ENCODE data around the gene SEC14L1. TPM values are rescaled to one million over a fixed set of nuclear protein-coding genes. Genes with fewer than 3 reads are reported as not detected.

SEC14L1 gene
- total and polyA plus RNA-seq, 4 donors: 17.2 to 99.8 (median 49.2) TPM

GRCh38 chr17:77206158-77206956 lies 65.6 kb downstream of the SEC14L1 start:
- DNase-seq (peak in 1 of 2 donors; percentile 36), ATAC-seq (ENCODE audit: low FRiP score) (no peak)
- H3K4me1 ChIP-seq (ENCODE audit: control insufficient read depth in 1 of 2, insufficient read depth in 2 of 2, low read length in 2 of 2): no peaks in the 10 kb centered on the region
- WGBS, 2 donors: 87 to 88% methylated on average over 14 of the region's 14 CpGs
- intact Hi-C loops (cut with DNase I): loop anchor here in 1 of 2 donors (5.0 kb wide), 1 partner anchor 109 kb away; no protein-coding TSS in a partner anchor
- H3K36me3 ChIP-seq (ENCODE audit: control insufficient read depth in 1 of 2, insufficient read depth in 2 of 2, low read length in 1 of 2): peaks cover 0 to 11% of the 10 kb centered on the region in 2 donors
- no peak overlapping the region for H3K4me3 ChIP-seq (ENCODE audit: low read length in 2 of 2)
- no peak overlapping the region for H3K27ac ChIP-seq (ENCODE audit: low read depth in 1 of 2, low read length in 2 of 2)
- no peaks in the 10 kb centered on the region for H3K27me3 ChIP-seq (ENCODE audit: control insufficient read depth in 1 of 2, insufficient read depth in 2 of 2, low read length in 1 of 2)
- H3K9me3 ChIP-seq (ENCODE audit: control insufficient read depth, low read length): no peaks in the 10 kb centered on the region

- peaks cover 0 to 13% of the 10 kb centered on the region in 2 donors for H3K36me3 ChIP-seq (ENCODE audit: control insufficient read depth in 1 of 2, insufficient read depth in 2 of 2, low read length in 1 of 2)
- H3K9me3 ChIP-seq (ENCODE audit: control insufficient read depth, low read length): no peaks in the 10 kb centered on the region
- intact Hi-C loops (cut with DNase I): loop anchor here in 1 of 2 donors (5.0 kb wide), 1 partner anchor 110 kb away; no protein-coding TSS in a partner anchor
- ATAC-seq (ENCODE audit: low FRiP score) (no peak), DNase-seq (peak in 1 of 2 donors; percentile 21)
- WGBS, 2 donors: 85 to 88% methylated on average over 9 of the region's 9 CpGs
- H3K27me3 ChIP-seq (ENCODE audit: control insufficient read depth in 1 of 2, insufficient read depth in 2 of 2, low read length in 1 of 2): no peaks in the 10 kb centered on the region
- no peaks in the 10 kb centered on the region for H3K4me1 ChIP-seq (ENCODE audit: control insufficient read depth in 1 of 2, insufficient read depth in 2 of 2, low read length in 2 of 2)
- no peak overlapping the region for H3K4me3 ChIP-seq (ENCODE audit: low read length in 2 of 2)
- H3K27ac ChIP-seq (ENCODE audit: low read depth in 1 of 2, low read length in 2 of 2): no peak overlapping the region
These were observed 67.0 kb downstream of the SEC14L1 start for GRCh38 chr17:77207689-77208216.

GRCh38 chr17:77208217-77208808 lies 67.5 kb downstream of the SEC14L1 start:
- H3K9me3 ChIP-seq (ENCODE audit: control insufficient read depth, low read length): no peaks in the 10 kb centered on the region
- DNase-seq: peak in 1 of 2 donors; percentile 37
- no peaks in the 10 kb centered on the region for H3K4me1 ChIP-seq (ENCODE audit: control insufficient read depth in 1 of 2, insufficient read depth in 2 of 2, low read length in 2 of 2)
- ATAC-seq (ENCODE audit: low FRiP score): peak; percentile 77
- H3K27me3 ChIP-seq (ENCODE audit: control insufficient read depth in 1 of 2, insufficient read depth in 2 of 2, low read length in 1 of 2): no peaks in the 10 kb centered on the region
- no peak overlapping the region for H3K4me3 ChIP-seq (ENCODE audit: low read length in 2 of 2)
- H3K36me3 ChIP-seq (ENCODE audit: control insufficient read depth in 1 of 2, insufficient read depth in 2 of 2, low read length in 1 of 2): peaks cover 0 to 15% of the 10 kb centered on the region in 2 donors
- intact Hi-C loops (cut with DNase I): loop anchor here in 1 of 2 donors (5.0 kb wide), 1 partner anchor 111 kb away; no protein-coding TSS in a partner anchor
- H3K27ac ChIP-seq (ENCODE audit: low read depth in 1 of 2, low read length in 2 of 2): no peak overlapping the region
- WGBS, 2 donors: 48 to 49% methylated on average over 16 of the region's 16 CpGs

GRCh38 chr17:77208856-77209255 lies 68.1 kb downstream of the SEC14L1 start:
- no peaks in the 10 kb centered on the region for H3K4me1 ChIP-seq (ENCODE audit: control insufficient read depth in 1 of 2, insufficient read depth in 2 of 2, low read length in 2 of 2)
- intact Hi-C loops (cut with DNase I): loop anchor here in 1 of 2 donors (5.0 kb wide), 1 partner anchor 112 kb away; no protein-coding TSS in a partner anchor
- no peak for DNase-seq
- no peak overlapping the region for H3K4me3 ChIP-seq (ENCODE audit: low read length in 2 of 2)
- H3K27ac ChIP-seq (ENCODE audit: low read depth in 1 of 2, low read length in 2 of 2): no peak overlapping the region
- 69 to 73% methylated on average over 3 of the region's 3 CpGs for WGBS, 2 donors
- H3K36me3 ChIP-seq (ENCODE audit: control insufficient read depth in 1 of 2, insufficient read depth in 2 of 2, low read length in 1 of 2): peaks cover 0 to 14% of the 10 kb centered on the region in 2 donors
- no peak for ATAC-seq (ENCODE audit: low FRiP score)
- H3K9me3 ChIP-seq (ENCODE audit: control insufficient read depth, low read length): no peaks in the 10 kb centered on the region
- no peaks in the 10 kb centered on the region for H3K27me3 ChIP-seq (ENCODE audit: control insufficient read depth in 1 of 2, insufficient read depth in 2 of 2, low read length in 1 of 2)

GRCh38 chr17:77209330-77209748 lies 68.6 kb downstream of the SEC14L1 start:
- intact Hi-C loops (cut with DNase I): loop anchor here in 1 of 2 donors (5.0 kb wide), 1 partner anchor 112 kb away; no protein-coding TSS in a partner anchor
- peak in 1 of 2 donors; percentile 14 for DNase-seq
- ATAC-seq (ENCODE audit: low FRiP score): no peak
- no peaks in the 10 kb centered on the region for H3K4me1 ChIP-seq (ENCODE audit: control insufficient read depth in 1 of 2, insufficient read depth in 2 of 2, low read length in 2 of 2)
- H3K27me3 ChIP-seq (ENCODE audit: control insufficient read depth in 1 of 2, insufficient read depth in 2 of 2, low read length in 1 of 2): no peaks in the 10 kb centered on the region
- H3K9me3 ChIP-seq (ENCODE audit: control insufficient read depth, low read length): no peaks in the 10 kb centered on the region
- 84 to 85% methylated on average over 13 of the region's 13 CpGs for WGBS, 2 donors
- no peak overlapping the region for H3K4me3 ChIP-seq (ENCODE audit: low read length in 2 of 2)
- peaks cover 0 to 16% of the 10 kb centered on the region in 2 donors for H3K36me3 ChIP-seq (ENCODE audit: control insufficient read depth in 1 of 2, insufficient read depth in 2 of 2, low read length in 1 of 2)
- H3K27ac ChIP-seq (ENCODE audit: low read depth in 1 of 2, low read length in 2 of 2): no peak overlapping the region

GRCh38 chr17:77210331-77210730 lies 69.6 kb downstream of the SEC14L1 start:
- H3K4me3 ChIP-seq (ENCODE audit: low read length in 2 of 2): no peak overlapping the region
- peaks cover 0 to 15% of the 10 kb centered on the region in 2 donors for H3K36me3 ChIP-seq (ENCODE audit: control insufficient read depth in 1 of 2, insufficient read depth in 2 of 2, low read length in 1 of 2)
- 89 to 91% methylated on average over 7 of the region's 7 CpGs for WGBS, 2 donors
- H3K27ac ChIP-seq (ENCODE audit: low read depth in 1 of 2, low read length in 2 of 2): no peak overlapping the region
- DNase-seq (peak in 1 of 2 donors; percentile 21), ATAC-seq (ENCODE audit: low FRiP score) (no peak)
- H3K27me3 ChIP-seq (ENCODE audit: control insufficient read depth in 1 of 2, insufficient read depth in 2 of 2, low read length in 1 of 2): no peaks in the 10 kb centered on the region
- no peaks in the 10 kb centered on the region for H3K9me3 ChIP-seq (ENCODE audit: control insufficient read depth, low read length)
- no peaks in the 10 kb centered on the region for H3K4me1 ChIP-seq (ENCODE audit: control insufficient read depth in 1 of 2, insufficient read depth in 2 of 2, low read length in 2 of 2)
- intact Hi-C loops (cut with DNase I): no loop called here

GRCh38 chr17:77210946-77211541 lies 70.3 kb downstream of the SEC14L1 start:
- intact Hi-C loops (cut with DNase I): no loop called here

GRCh38 chr17:77211681-77212080 lies 70.9 kb downstream of the SEC14L1 start:
- Histone ChIP-seq H3K27ac (ENCODE audit: low read depth in 1 of 2, low read length in 2 of 2) (no peak overlapping the region), H3K9me3 (ENCODE audit: control insufficient read depth, low read length) (no peaks in the 10 kb centered on the region), H3K4me1 (ENCODE audit: control insufficient read depth in 1 of 2, insufficient read depth in 2 of 2, low read length in 2 of 2) (no peaks in the 10 kb centered on the region), H3K36me3 (ENCODE audit: control insufficient read depth in 1 of 2, insufficient read depth in 2 of 2, low read length in 1 of 2) (peaks cover 0 to 12% of the 10 kb centered on the region in 2 donors), H3K27me3 (ENCODE audit: control insufficient read depth in 1 of 2, insufficient read depth in 2 of 2, low read length in 1 of 2) (no peaks in the 10 kb centered on the region), H3K4me3 (ENCODE audit: low read length in 2 of 2) (no peak overlapping the region)
- intact Hi-C loops (cut with DNase I): no loop called here
- DNase-seq: peak in 1 of 2 donors; percentile 40
- ATAC-seq (ENCODE audit: low FRiP score): no peak
- WGBS, 2 donors: 90 to 93% methylated on average over 15 of the region's 15 CpGs

More at GRCh38 chr17:77210946-77211541, 70.3 kb downstream of the SEC14L1 start:
- ATAC-seq (ENCODE audit: low FRiP score) (no peak), DNase-seq (peak in 1 of 2 donors; percentile 64)
- Histone ChIP-seq H3K36me3 (ENCODE audit: control insufficient read depth in 1 of 2, insufficient read depth in 2 of 2, low read length in 1 of 2) (peaks cover 0 to 15% of the 10 kb centered on the region in 2 donors), H3K27ac (ENCODE audit: low read depth in 1 of 2, low read length in 2 of 2) (no peak overlapping the region), H3K9me3 (ENCODE audit: control insufficient read depth, low read length) (no peaks in the 10 kb centered on the region), H3K4me1 (ENCODE audit: control insufficient read depth in 1 of 2, insufficient read depth in 2 of 2, low read length in 2 of 2) (no peaks in the 10 kb centered on the region), H3K27me3 (ENCODE audit: control insufficient read depth in 1 of 2, insufficient read depth in 2 of 2, low read length in 1 of 2) (no peaks in the 10 kb centered on the region), H3K4me3 (ENCODE audit: low read length in 2 of 2) (no peak overlapping the region)
- 90 to 92% methylated on average over 22 of the region's 22 CpGs for WGBS, 2 donors
